HL-60 (cell line): ENCODE data around the gene CLEC4E.

ENCODE experiments used
- POLR2AphosphoS5 ChIP-seq: IDR thresholded peaks from 2 replicates; pipeline ENCODE4 v1.6.1; 2012; ENCODE audit warnings: low read depth
- SPI1 ChIP-seq: IDR thresholded peaks from 2 replicates; pipeline ENCODE4 v1.6.1; 2012; ENCODE audit warnings: low read depth, mild to moderate bottlenecking, borderline replicate concordance
- TF ChIP-seq, protein P1 (sequence below): IDR thresholded peaks from one replicate; pipeline ENCODE4 v1.5.1; 2011; ENCODE audit warnings: low read length, control low read depth, inconsistent platforms; ENCODE audit not compliant: insufficient read depth

DNA sequence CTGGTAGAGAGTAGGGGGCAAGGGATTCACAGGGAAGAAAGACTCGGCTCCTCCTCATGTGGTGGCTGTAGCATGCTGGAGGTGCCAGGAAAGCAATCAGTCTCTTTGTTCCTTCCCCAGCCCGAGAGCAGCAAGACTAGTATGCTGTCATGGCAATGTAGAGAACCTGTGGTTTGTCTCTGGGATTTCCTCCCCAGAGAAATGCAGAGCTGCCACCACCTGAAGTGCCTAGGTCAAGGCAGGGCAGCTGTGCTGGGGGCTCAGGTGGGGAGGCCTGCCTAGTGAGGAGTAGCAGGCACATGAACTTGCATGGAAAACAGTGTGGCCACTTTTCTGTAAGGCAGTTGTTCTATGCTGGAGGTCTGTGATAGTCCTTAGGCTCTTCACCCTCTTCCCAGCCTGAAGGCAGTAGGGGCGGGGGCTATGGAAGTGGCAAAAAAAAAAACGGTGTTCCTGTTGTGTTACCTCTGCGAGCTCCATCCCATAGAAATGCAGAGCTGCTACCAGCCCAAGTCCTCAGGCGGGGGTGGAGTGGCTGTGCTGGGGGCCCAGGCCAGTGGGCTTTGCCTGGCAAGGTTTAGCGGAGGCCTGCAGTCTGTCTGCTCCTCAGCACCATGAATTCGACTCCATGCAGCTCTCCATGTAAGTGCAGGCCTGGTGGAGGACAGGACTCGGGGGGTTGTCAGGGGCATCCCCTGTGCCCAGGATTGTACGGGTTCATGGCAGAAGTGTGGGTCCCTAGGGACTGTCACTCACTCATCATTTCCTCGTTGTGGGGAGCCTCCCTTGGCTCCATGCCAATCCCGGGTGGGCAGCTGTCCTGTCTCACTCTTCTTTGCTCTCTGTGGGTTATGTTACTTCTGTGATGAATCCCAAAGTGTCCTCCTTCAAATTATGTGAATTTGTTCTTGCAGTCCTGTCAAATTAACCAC is 31.5 kb downstream of the CLEC4E start:
- TF ChIP-seq, protein P1, sequence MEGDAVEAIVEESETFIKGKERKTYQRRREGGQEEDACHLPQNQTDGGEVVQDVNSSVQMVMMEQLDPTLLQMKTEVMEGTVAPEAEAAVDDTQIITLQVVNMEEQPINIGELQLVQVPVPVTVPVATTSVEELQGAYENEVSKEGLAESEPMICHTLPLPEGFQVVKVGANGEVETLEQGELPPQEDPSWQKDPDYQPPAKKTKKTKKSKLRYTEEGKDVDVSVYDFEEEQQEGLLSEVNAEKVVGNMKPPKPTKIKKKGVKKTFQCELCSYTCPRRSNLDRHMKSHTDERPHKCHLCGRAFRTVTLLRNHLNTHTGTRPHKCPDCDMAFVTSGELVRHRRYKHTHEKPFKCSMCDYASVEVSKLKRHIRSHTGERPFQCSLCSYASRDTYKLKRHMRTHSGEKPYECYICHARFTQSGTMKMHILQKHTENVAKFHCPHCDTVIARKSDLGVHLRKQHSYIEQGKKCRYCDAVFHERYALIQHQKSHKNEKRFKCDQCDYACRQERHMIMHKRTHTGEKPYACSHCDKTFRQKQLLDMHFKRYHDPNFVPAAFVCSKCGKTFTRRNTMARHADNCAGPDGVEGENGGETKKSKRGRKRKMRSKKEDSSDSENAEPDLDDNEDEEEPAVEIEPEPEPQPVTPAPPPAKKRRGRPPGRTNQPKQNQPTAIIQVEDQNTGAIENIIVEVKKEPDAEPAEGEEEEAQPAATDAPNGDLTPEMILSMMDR: no peak
- TF ChIP-seq SPI1 (no peak), POLR2AphosphoS5 (no peak)
